Measurements from ENCODE around the gene SPPL2B. TPM values are rescaled to one million over a fixed set of nuclear protein-coding genes. Genes with fewer than 3 reads are reported as not detected.
"Not testable (repeated sequence)": the region's sequence is repeated elsewhere in the genome, so short reads cannot be mapped to it uniquely, and the experiment has no call there.

Gene SPPL2B
- total and polyA plus RNA-seq, 9 donors = 1.5 to 66.6 (median 47.9) TPM

DNA sequence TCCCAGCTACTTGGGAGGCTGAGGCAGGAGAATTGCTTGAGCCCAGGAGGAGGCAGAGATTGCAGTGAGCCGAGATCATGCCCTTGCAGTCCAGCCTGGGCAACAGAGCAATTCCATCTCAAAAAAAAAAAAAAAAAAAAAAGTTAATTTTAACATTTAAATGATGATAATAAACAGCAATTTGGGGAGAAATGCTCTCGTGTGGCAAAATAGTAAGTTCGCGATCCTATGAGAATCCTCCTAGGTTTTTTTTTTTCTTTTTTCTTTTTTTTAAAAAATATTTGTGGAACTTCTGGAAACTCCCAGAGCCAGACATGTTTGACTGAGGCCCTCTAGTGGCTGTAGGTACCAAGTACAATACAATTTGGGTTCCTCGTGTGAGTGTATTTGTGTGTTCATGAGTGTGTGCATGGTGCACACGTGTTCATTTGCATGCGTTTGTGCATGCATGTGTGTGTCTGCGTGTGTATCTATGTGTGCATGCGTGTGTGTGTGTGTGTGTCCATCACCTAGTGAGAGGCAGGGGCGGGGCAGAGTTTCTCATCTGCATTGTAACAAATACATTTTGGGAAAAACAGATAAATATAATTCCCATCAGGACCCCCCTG lies 62.7 kb downstream of the SPPL2B start:
- TF ChIP-seq POLR2A (IDR thresholded peaks at IDR 0.05) (no peak), EP300 (IDR thresholded peaks at IDR 0.05) (no peak)
- TF ChIP-seq, protein P1, sequence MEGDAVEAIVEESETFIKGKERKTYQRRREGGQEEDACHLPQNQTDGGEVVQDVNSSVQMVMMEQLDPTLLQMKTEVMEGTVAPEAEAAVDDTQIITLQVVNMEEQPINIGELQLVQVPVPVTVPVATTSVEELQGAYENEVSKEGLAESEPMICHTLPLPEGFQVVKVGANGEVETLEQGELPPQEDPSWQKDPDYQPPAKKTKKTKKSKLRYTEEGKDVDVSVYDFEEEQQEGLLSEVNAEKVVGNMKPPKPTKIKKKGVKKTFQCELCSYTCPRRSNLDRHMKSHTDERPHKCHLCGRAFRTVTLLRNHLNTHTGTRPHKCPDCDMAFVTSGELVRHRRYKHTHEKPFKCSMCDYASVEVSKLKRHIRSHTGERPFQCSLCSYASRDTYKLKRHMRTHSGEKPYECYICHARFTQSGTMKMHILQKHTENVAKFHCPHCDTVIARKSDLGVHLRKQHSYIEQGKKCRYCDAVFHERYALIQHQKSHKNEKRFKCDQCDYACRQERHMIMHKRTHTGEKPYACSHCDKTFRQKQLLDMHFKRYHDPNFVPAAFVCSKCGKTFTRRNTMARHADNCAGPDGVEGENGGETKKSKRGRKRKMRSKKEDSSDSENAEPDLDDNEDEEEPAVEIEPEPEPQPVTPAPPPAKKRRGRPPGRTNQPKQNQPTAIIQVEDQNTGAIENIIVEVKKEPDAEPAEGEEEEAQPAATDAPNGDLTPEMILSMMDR (IDR thresholded peaks at IDR 0.05) = peak; percentile 52 to 68 (median 64)
- WGBS, 3 donors = 3 to 6% (median 6%) methylated on average over 10 of the region's 10 CpGs

DNA sequence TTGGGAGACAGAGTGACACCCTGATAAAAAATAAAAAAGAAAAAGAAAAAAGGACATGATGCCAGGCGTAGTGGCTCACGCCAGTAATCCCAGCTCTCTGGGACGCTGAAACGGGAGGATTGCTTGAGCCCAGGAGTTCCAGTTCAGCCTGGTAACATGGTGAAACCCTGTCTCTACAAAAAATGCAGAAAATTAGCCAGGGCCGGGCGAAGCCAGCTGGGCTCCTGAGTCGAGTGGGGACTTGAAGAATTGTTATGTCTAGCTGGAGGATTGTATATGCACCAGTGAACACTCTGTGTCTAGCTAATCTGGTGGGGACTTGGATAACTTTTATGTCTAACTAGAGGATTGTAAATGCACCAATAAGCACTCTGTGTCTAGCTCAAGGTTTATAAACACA lies 63.9 kb downstream of the SPPL2B start:
- intact Hi-C loops (cut with DNase I) = loop anchor here in 2 of 4 donors (5.0 to 10.0 kb wide), 3 partner anchors 118 to 238 kb away; partner anchors contain the start of genes AP3D1 (in 1 of the 2), PLEKHJ1 (in 1 of the 2) and SF3A2 (in 1 of the 2)
- H3K4me3 ChIP-seq = no peak overlapping the region
- DNase-seq = no peak
- no peak overlapping the region for H3K27ac ChIP-seq
- H3K36me3 ChIP-seq = no peaks in the 10 kb centered on the region
- no peaks in the 10 kb centered on the region for H3K9me3 ChIP-seq
- no peaks in the 10 kb centered on the region for H3K4me1 ChIP-seq (ENCODE audit: insufficient read depth)
- 16 to 41% (median 22%) methylated on average over 7 of the region's 7 CpGs for WGBS, 3 donors
- TF ChIP-seq POLR2A (IDR thresholded peaks at IDR 0.05) = no peak
- TF ChIP-seq, protein P1 (IDR thresholded peaks at IDR 0.05) = no peak
- no peak for TF ChIP-seq EP300 (IDR thresholded peaks at IDR 0.05)
- H3K27me3 ChIP-seq = no peaks in the 10 kb centered on the region

More for the DNA sequence above, 62.7 kb downstream of the SPPL2B start:
- no peaks in the 10 kb centered on the region for H3K27me3 ChIP-seq
- H3K4me1 ChIP-seq (ENCODE audit: insufficient read depth) = no peaks in the 10 kb centered on the region
- peak in 1 of 5 donors; percentile 56 for DNase-seq
- no peak overlapping the region for H3K4me3 ChIP-seq
- no peak overlapping the region for H3K27ac ChIP-seq
- intact Hi-C loops (cut with DNase I) = loop anchor here in 2 of 4 donors (5.0 to 10.0 kb wide), 3 partner anchors 116 to 236 kb away; partner anchors contain the start of genes AP3D1 (in 1 of the 2), PLEKHJ1 (in 1 of the 2) and SF3A2 (in 1 of the 2)
- no peaks in the 10 kb centered on the region for H3K36me3 ChIP-seq
- no peaks in the 10 kb centered on the region for H3K9me3 ChIP-seq

DNA sequence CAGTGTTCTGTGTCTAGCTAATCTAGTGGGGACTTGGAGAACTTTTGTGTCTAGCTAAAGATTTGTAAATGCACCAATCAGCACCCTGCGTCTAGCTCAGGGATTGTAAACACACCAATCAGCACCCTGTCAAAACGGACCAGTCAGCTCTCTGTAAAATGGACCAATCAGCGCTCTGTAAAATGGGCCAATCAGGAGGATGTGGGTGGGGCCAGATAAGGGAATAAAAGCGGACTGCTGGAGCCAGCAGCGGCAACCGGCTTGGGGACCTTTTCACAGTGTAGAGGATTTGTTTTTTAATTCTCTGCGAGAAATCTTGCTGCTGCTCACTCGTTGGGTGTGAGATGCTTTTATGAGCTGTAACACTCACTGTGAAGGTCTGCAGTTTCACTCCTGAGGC lies 64.4 kb downstream of the SPPL2B start:
- not testable (repeated sequence) for H3K36me3 ChIP-seq; H3K4me3 ChIP-seq; H3K27me3 ChIP-seq; H3K9me3 ChIP-seq; H3K27ac ChIP-seq; DNase-seq; H3K4me1 ChIP-seq (ENCODE audit: insufficient read depth)
- intact Hi-C loops (cut with DNase I) = loop anchor here in 2 of 4 donors (5.0 to 10.0 kb wide), 3 partner anchors 118 to 238 kb away; partner anchors contain the start of genes AP3D1 (in 1 of the 2), PLEKHJ1 (in 1 of the 2) and SF3A2 (in 1 of the 2)
- WGBS, 3 donors = 65 to 81% (median 71%) methylated on average over 8 of the region's 8 CpGs

DNA sequence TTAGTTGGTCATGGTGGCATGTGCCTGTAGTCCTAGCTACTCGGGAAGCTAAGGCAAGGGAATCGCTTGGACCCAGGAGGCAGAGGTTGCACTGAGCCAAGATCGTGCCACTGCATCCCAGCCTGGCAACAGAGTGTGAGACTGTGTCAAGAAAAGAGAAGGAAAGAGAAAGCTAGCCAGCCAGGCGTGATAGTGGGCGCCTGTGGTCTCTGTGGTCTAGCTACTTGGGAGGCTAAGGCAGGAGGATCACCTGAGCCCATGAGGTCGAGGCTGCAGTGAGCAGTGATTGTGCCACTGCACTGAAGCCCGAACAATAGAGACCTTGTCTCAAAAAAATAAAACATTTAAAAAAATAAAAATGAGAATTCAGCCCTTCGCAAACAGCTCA lies 65.6 kb downstream of the SPPL2B start:
- 74 to 77% (median 76%) methylated on average over 8 of the region's 8 CpGs for WGBS, 3 donors
- Histone ChIP-seq H3K36me3 (no peaks in the 10 kb centered on the region), H3K27me3 (no peaks in the 10 kb centered on the region), H3K27ac (no peak overlapping the region), H3K4me3 (no peak overlapping the region), H3K4me1 (ENCODE audit: insufficient read depth) (no peaks in the 10 kb centered on the region), H3K9me3 (no peaks in the 10 kb centered on the region)
- DNase-seq = no peak
- TF ChIP-seq POLR2A (IDR thresholded peaks at IDR 0.05) (no peak), EP300 (IDR thresholded peaks at IDR 0.05) (no peak)
- TF ChIP-seq, protein P1 (IDR thresholded peaks at IDR 0.05) = no peak
- intact Hi-C loops (cut with DNase I) = loop anchor here in 2 of 4 donors (5.0 to 10.0 kb wide), 3 partner anchors 119 to 239 kb away; partner anchors contain the start of genes AP3D1 (in 1 of the 2), PLEKHJ1 (in 1 of the 2) and SF3A2 (in 1 of the 2)

Data from ovary (tissue), 9 donors.